DMS114 treated with DMSO at 0.1 percent for 48 hours (cell line): Measurements from ENCODE around the gene SGCA.

Experiments used
- DNase-seq: peaks from one replicate; lab custom pipeline; 2025; ENCODE audit not compliant: unreplicated experiment; lab: John Stamatoyannopoulos, UW

The SGCA gene

DNA sequence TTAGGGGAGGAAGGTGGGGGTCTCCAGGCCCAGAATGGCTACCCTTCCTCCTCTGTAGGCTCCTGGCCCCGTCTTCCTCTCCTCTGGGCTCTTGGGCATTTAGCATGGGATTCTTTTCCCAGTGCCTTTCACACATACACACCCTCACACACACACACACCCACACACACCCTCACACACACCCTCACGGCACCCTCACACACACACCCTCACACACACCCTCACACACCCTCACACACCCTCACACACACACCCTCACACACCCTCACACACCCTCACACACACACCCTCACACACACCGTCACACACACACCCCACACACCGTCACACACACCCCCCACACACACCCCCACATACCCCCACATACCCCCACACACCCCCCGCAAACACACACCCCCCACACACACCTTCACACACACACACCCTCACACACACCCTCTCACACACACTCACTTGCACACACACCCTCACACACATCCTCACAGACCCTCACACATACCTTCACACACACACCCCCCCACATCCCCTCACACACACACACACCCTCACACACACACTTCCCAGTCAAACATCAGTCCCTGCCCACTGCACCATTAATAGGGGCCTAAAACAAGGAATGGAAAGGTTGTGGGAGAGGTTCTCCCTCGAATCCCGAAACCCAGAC is 845 bp downstream of the SGCA start:
- DNase-seq, result no peak

DNA sequence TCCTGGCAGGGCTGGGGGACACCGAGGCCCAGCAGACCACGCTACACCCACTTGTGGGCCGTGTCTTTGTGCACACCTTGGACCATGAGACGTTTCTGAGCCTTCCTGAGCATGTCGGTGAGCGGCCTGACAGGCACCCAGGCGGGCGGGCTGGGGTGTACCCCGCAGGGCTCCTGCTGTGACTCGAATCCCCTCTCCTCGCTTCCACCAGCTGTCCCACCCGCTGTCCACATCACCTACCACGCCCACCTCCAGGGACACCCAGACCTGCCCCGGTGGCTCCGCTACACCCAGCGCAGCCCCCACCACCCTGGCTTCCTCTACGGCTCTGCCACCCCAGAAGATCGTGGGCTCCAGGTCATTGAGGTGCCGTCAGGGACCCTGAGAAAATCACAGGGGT is 1.6 kb downstream of the SGCA start:
- DNase-seq, result no peak

DNA sequence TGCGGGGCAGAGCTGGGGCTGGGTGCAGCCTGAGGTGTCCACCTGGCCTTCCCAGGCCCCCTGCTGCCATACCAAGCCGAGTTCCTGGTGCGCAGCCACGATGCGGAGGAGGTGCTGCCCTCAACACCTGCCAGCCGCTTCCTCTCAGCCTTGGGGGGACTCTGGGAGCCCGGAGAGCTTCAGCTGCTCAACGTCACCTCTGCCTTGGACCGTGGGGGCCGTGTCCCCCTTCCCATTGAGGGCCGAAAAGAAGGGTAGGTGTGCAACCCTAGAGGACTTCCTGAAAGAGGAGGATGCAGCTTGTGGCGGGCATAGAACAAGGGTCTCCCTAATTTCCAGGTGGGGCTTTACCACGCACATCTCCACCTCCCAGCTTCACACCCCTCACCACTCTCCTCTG is 2.5 kb downstream of the SGCA start:
- DNase-seq, result no peak

DNA sequence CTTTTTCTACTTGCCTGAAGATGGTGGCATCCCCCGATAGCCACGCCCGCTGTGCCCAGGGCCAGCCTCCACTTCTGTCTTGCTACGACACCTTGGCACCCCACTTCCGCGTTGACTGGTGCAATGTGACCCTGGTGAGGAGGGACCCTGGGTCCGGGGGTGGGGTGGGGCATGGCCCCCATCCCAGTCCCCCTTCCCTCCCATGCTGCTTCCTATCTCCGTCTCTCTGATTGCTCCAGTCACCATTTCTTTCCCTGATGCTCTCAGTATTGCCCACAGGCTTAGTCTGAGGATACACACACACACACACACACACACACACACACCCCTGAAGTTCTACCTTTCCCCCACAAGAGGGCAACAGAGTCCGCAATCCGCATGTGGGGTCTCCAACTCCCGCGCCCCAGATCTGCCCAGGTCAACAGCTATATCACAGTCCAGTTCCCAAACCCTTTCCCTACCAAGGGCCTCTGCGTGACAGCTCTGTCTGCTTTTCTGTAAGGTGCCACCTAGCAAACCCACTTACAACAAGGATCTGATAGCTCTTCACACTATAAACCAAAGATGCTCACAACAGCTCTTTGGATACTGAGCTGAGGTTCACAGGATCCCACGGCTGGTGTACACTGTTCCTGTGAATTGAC is 3.4 kb downstream of the SGCA start:
- DNase-seq, result peak; percentile 32

DNA sequence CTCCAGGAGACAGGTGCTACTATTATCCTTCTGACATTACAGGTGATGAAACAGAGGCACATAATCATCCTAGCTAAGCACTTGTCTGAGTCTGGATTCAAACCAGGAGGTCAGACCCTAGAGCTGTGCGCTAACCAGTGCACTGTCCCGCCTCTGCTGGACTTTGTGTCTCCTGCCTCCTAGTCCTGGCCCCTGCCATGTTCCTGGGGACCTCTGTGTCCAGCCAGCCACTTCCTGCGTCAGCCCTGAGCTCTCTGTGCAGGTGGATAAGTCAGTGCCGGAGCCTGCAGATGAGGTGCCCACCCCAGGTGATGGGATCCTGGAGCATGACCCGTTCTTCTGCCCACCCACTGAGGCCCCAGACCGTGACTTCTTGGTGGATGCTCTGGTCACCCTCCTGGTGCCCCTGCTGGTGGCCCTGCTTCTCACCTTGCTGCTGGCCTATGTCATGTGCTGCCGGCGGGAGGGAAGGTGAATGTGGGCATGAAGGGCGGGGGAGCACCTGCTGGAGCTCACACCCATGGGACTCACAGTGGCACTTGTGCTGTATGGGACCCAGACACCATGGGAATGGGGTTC is 4.2 kb downstream of the SGCA start:
- DNase-seq, result no peak

DNA sequence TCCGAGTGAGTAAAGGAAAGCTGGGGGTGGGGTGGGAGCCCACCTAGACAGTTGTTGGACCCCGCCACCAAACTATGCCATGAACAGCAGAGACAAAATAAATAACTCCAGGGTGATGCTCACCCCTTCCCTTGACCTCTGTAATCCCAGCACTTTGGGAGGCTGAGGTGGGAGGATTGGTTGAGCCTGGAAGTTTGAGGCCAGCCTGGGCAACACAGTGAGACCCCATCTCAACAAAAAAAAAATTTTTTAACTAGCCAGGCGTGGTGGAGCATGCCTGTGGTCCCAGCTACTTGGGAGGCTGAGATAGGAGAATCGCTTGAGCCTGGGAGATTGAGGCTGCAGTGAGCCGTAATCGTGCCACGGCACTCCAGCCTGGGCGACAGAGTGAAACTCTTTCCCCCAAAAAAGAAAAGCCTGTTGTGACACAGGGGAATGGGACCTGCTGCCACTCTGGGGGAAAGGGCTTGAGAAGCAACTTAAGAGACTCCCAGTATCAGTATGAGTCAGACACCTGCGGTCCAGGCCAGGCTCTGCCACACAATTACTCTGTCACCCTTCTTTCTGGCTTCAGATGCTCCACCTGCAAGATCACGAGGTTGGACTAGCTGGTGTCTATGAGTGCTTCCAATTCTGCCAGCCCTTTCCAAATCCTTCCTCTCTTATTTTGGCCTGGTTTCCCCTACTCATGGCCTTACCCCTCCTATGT is 5.0 kb downstream of the SGCA start:
- no peak for DNase-seq

DNA sequence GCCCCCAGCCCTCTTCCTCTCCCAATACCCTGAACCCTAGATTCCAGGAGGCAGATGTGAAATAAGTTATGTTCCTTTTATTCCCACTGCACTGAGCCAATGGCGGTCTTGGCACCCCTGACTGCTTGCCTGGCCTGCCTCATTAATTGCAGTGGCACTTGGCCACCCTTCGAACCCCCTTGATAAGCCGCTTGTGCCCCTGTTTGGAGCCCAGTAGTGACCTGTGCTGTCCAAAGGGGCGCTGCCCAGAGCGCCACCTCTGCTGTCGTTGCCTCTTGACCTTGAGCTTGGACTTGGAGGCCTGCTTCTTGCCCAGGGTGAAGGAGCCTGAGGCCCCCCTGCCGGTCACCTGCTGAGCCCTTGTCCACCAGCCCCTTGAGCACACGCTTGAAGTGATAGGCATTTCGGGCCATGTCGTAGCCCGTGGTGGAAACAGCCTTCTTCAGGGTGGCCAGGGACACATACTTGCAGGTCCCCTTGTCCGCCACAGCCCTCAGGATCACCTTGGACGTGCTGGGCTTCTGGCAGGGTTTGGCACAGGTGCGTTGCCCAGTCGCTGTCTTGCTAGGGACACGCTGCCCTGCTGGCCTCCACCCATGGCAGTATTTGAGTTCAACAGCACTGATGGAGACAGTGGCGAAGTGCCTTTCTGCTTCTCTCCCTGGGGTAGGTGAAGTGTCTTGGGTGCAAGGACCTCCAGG is 5.7 kb downstream of the SGCA start:
- DNase-seq, result no peak

DNA sequence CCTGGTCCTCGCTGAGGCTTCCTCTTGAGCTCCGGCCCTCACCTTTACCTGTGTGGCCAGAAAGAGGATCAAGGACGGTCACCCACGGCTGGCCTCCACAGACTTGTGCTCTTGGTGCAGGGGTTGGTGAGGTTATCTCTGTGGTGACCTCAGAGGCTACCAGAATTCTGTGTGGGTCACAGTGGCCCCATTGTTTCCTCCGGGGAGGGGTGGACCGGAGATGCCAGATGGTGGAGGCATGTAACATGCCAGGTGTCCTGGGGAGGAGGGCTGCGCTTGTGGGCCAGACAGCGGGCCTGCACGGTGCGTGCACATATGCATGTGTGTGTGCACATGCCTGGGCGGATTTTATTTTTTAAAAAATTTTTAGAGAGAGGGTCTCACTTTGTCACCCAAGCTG is 6.3 kb downstream of the SGCA start:
- DNase-seq, result no peak

DNA sequence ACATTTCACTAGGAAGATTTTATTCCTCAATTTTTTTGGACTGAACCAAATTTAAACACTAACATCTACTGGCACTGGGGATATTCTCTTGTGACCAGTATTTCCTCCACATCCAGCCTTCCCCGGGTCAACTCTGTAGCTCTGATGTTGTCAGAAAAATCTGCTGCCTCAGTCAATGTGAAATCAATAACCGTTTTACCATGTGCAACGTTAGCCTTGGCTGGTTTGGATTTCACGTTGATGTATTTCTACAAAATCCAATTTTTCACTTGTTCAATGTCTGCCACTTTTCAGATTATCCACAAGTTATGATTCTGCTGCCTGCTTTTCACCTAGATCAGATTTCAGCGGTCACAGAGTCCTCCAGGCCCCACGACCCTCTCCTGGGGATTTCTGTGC is 7.1 kb downstream of the SGCA start:
- no peak for DNase-seq

DNA sequence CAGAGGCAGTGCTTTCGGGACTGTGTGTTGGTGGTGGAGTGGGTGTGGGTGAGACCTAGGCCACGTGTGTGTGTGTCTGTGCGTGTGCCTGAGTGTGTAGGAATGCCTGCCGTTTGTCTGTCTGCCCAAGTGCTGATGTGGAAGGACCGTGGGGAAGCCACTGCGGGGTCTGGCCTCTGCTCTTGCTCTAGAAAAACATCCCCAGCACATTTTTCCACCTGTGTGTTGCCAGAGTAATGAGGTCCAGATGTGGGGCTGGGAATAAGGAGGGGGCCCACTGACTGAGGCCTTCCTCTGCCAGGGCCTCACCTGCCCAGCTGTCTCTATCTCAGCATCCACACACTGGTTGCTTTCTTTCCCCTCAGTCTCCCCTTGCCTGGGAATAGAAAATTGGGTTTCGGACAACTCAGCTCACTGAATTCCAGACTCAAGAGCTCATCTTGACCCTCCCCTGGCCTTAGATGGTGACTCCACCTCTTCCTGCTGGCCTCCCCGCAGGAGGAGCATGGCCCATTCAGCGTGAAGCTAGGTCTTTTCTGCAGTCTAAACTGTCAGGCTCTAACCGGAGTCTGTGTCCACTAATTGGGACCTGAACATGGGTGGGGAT is 7.6 kb downstream of the SGCA start:
- DNase-seq, result no peak

DNA sequence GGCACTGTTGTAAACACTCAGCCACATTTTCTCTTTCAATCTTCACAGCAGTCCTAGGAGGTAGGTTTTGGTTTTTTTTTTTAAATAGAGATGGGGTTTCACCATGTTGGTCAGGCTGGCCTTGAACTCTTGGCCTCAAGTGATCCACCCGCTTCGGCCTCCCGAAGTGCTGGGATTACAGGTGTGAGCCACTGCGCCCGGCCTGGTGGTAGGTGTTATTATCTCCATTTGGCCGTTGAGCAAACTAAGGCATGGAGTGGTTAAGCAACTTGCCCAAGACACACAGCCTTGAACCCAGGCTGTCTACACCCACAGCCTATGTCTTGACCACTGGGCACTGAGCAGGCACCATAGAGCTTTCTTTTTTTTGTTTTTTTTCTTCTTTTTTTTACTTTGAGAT is 8.6 kb downstream of the SGCA start:
- DNase-seq, result no peak

DNA sequence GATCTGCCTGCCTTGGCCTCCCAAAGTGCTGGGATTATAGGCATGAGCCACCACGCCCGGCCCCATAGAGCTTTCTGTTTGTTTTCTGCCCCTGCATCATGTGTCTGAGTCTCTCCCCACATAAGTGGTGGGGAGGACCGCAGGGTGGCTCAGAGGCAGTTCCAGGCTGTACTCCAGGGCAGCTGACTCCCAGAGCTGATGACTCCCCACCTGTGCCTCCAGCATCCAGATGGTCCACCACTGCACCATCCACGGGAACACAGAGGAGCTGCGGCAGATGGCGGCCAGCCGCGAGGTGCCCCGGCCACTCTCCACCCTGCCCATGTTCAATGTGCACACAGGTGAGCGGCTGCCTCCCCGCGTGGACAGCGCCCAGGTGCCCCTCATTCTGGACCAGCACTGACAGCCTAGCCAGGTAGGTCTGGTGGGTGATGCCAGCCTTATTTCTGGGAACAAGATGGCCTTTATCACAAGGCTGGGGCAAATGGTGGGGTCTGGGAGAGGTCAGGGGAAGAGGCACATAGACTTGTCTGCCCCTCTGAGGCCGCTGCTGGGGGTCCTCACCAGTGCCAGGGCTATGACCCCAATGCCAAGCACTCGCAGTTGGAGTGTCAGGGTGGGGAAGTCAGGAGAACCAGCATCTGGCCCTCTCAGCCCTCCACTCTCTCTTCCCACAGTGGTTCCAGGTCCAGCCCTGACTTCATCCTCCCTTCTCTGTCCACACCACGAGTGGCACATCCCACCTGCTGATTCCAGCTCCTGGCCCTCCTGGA is 9.4 kb downstream of the SGCA start:
- DNase-seq, result no peak

DNA sequence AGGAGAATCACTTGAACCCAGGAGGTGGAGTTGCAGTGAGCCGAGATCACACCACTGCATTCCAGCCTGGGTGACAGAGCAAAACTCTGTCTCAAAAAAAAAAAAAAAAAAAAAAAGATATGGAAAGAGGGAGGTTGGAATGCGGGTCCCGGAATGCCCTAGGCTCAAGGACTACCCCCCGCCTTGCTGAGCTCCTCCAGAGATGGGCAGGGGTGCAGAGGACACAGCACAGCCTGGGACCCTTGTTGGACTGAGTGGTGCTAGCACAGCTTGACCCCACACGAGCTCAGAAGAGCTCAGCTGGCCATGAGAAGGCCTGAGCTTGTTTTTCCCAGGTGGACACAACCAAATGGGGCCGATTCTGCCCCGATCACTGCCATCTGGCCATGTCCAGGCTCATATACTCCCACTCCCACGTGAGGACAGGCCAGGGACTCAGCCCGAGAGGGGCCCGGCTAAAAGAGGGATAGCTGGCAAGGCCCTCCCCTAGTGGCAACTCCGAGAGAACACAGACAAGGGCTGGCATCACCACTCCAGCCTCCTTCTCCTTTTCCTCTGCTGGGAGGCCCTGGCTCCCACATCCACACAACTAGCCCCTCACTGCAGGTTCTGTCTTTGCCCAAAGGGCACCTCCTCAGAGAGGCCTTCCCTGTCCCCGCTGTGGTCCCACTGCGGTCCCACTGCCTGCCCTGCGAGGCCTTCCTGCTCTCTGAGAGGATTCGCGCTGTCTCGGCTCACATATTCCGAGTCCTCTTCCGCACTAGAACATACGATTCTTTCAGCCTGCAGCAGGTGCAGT is 11.0 kb downstream of the SGCA start:
- no peak for DNase-seq

DNA sequence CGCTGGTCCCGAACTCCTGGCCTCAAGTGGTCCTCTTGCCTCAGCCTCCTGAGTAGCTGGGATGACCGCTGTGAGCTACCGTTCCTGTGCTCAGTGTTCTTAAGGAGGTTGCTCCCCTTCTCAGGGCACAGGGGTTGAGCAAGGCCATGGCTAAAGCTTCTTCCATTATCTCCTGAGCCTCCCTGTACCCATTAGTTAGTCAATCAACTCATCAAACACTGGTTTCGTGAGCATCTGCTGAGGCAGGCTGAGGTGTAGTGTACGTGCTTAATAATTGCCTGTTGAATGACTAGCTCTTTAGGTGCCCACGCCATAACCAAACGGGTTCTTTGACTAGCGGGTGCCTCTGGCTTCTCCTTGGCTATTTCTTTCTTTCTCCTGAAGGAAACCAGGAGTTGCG is 11.7 kb downstream of the SGCA start:
- DNase-seq, result no peak

DNA sequence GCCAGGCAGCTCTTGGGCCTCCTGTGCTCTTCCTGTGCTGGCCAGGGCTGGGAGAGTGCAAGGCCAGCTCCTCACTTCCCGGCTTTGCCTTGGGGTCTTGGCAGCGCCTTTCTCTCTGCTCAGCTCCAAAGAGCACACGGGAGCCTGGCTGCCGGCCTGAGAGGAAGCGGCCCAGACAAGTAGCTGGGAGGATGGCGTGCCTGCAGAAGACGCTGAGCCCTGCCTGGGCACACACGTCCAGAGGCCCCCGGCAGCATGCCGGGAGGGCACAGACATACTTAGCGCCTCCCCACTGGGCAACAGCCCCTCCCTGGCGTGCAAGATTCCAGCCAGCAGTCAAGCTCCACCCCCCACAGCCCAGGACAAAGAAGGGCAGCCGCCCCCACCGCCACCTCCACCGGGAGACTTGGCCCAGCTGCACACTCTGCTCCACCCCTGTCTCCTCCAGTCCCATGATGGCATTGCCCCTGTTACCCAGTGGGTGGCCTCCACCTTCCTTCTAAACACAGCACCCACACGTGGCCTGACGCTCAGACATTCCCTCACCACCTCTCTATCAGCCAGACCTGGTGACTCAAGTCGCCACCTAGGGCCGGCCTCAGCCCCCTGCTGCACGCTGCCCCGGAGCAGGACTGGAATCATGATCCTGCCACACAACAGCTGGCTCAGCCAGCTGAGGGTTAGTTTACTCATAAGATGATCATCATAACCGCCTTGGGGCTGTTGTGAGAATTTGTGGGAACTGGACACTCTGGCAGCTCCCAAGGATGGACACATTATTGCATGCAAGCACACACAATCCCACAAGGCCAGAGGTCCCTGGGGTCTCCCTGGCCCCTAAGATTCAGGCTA is 12.4 kb downstream of the SGCA start:
- DNase-seq, result no peak

DNA sequence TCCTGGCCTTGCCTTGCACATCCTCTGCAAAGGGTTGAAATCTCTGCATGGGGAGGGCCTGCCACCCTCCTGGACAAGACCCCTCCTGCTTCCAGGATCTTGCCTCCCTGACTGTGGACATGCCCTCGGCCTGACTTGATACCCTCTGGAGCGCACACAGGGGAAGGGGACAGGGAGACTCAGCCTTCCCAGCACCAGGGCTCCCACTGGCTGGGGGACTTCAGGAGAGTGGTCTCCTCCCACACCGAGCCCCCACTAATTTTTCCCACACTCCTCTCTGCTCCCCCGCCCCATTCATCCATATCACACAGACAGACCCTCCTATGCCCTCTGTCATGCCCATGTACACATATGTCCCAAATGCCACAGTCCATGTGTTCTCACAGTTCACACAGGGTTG is 14.3 kb downstream of the SGCA start:
- DNase-seq, result no peak

DNA sequence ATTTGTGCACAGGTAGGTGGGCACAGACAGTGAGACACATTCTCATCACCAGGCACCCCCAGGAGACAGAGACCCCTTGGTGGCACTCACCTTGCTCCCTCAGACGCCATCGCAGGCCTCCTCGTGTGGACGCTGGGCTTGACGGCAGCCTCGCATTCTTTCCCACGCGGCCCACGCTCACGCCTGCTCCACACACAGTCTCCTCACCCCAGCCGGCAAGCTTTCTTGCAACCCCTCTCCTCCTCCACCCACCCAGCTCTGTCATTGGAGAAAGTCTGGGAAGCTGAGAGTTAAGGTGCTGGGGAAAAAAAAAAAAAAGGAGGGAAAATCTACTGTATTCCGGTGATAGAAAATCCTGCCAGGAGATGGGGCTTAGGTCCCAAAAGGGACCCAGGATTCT is 14.8 kb downstream of the SGCA start:
- DNase-seq, result no peak

DNA sequence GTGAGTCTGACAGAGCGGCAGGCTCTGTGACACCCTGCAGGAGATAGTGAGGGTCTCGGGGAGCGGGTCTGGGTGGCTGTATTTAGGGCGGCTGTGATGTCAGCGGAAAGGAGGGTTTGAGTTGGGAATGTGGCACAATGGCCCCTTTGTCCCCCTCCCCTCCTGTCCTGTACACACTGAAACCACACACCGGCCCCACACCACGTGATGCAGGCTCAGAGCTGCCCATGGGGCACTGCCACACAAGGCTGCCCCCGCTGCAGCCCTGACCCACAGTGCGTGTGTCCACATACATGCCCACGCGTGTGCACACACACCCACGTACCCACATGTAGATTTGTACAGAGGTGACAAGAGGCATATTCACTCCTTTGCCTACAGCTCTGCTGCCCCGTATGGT is 15.3 kb downstream of the SGCA start:
- DNase-seq, result no peak
